Endometrium (tissue), 2 donors: ENCODE results near the gene FAM120B.
"Not testable (repeated sequence)": the region's sequence is repeated elsewhere in the genome, so short reads cannot be mapped to it uniquely, and the experiment has no call there.

ENCODE experiments used
- FAIRE-seq: peaks from 2 replicates; lab custom pipeline; 2012; peaks lifted over from hg19 to GRCh38; lab: Jason Lieb, UNC
- donor health status: control.
- donor health status: control.

The FAM120B gene

DNA sequence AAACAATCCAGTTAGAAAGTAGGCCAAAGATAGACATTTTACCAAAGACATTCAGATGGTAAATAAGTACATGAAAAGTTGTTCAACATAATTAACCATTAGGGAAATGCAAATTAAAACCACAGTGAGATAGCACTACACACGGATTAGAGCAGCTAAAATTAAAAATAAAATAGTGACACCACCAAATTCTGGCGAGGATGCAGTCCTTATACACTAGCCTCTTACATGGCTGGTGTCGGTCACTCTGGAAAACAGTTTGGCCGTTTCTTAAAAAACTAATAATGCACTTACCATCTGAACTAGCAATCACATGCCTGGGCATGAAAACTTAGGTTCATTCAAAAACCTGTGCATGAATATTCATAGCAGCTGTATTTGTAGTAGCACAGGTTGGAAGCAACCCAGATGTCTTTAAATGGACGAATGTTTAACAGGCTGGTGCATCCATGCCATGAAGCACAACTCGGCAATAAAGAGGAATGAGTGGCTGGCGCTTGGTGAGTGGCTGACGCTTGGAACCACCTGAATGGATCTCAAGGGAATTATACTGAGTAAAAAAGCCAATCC lies 77.0 kb downstream of the FAM120B start:
- no peak for FAIRE-seq

DNA sequence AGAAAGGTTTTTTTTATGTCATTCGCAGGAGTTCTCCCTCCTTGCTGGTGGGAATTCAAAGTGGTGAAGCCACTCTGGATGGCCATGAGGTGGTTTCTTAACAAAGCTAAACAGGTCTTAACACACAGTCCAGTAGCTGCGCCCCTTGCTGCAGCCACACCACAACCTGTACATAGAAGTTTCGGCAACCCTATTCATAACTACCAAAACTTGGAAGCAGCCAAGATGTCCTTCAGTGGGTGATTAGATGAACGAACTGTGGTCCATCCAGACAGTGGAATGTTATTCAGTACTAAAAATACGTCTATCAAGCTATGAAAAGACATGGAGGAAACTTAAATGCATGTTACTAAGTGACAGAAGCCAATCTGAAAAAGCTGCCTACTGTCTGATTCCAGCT lies 78.9 kb downstream of the FAM120B start:
- FAIRE-seq = no peak

GRCh38 chr6:170388113-170388512 lies 81.6 kb downstream of the FAM120B start:
- FAIRE-seq = no peak

GRCh38 chr6:170393033-170393432 lies 86.5 kb downstream of the FAM120B start:
- no peak for FAIRE-seq

GRCh38 chr6:170393807-170394399 lies 87.3 kb downstream of the FAM120B start:
- FAIRE-seq = no peak

- no peak for FAIRE-seq
These were observed 88.4 kb downstream of the FAM120B start for GRCh38 chr6:170394980-170395379.

- peak; percentile 81 for FAIRE-seq
These were observed 92.3 kb downstream of the FAM120B start for GRCh38 chr6:170398743-170399369.

- peak; percentile 72 for FAIRE-seq
These were observed 93.5 kb downstream of the FAM120B start for GRCh38 chr6:170399955-170400558.

DNA sequence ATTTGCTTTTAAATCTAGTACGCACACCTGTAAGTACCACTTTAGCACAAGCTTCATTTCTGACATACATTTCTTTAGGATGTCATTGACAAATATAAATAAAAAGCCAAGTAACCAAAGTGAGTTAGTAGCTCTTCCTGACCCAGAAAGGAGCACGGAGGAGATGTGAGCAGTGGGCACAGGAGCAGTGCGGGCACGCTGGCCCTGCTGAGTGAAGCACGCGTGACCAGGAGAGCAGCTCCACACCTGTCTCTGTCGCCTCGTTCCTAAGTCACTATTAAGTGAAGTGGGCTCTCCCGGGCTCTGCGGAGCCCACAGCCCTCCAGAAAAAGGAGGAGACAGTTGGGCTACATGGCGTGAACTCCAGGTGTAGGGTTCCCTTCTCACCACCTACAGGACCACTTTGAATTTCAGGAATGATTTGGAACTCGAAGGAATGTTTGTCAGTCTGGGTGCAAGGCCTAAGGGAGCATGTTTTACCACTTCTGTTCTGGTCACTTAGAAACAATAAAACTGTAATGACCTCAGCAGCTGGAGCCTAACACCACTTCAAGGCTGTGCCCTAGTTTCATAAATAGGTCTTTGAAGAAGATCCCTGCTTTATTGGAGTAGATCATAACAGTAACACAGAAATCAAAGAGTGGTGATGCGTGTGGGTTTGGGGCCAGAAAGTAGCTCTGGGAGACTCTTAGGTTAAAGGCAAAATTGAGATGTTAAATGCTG lies 95.9 kb downstream of the FAM120B start:
- FAIRE-seq = no peak

- FAIRE-seq = no peak
These were observed 96.9 kb downstream of the FAM120B start for GRCh38 chr6:170403451-170403850.

DNA sequence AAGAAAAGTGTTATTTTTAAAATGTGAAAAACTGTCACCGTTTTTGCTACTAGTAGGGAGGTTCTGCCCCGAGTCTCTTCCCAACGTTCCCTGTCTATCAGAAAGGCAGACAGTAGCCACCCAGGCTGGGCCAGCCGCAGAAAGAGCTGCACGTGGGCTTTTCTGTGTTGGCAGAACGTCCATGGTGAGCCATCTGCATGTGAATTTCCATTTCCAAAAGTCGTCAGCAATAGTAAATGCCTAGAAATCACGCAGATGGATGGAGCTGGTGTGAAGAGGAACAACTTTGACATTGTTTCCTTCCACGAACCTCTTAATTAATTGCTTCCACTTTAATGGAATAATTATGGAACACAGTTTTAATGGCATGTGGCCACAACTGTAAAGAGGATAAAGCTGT lies 97.5 kb downstream of the FAM120B start:
- no peak for FAIRE-seq

DNA sequence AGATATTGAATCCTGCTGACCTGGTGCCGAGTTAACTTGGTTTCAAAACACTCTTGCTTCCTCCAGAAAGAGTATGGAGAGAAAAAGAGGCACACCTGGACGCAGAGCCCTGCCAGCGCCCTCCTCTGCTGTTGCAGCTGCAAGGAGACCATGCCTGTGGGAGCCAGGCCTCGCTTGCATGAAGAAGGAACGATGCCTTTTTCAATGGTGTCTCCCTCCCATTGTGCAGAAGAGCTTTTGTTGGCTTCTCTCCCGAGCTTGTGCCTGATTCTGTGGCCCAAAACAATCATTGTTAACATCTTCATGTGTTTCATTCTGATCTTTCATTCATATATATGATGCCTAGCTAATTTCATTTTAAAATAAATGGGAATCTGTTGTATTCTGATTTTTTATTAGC lies 98.1 kb downstream of the FAM120B start:
- no peak for FAIRE-seq

DNA sequence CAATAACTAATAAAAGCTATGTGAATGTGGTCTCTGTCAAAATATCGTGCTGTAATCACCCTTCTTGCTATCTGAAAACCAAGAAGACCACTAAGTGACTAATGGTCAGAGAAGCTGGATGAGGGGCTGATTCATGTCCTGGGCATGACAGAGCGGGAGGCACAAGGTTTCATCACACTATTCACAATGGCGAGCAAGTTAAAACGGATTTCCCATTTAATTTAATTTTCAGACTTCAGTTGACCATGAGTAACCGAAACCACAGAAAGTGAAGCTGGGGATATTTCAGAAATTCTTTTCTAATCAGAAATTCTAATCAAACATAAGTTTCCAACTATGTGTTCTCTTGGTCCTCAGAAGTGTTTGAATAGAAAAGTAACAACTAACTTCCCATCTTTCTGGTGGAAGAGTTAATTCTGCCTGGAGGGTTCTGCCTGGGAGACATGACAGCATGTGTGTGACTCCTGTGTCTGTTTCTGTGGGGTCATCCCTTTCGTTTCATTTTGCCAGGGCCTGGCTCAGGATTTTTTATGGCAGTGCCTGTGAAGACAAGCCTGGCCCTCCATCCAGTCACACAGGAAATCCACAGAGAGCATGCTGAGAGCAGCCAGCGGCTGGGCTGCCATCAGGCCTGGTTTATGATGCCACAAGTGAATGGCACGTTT lies 98.9 kb downstream of the FAM120B start:
- no peak for FAIRE-seq

- no peak for FAIRE-seq
These were observed 100.6 kb downstream of the FAM120B start for GRCh38 chr6:170407200-170407599.

DNA sequence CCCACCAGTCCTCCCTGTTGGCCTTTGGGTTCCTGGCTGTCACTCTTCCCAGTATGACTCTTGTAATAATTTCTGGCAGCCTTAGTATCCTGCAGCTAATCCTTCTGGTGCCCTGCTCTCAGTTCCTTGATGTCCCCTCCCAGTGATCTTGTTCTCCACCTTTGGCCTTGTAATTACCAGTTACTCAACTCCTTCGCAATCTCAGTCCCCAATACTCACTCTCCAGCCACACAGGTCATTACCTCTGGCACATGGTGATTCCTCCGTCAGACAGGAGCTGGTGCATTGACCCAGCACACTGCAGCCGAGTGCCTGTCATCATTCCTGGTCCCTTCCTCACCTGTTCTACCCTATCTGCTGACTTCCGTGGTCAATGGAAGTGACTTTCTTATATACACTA lies 101.4 kb downstream of the FAM120B start:
- FAIRE-seq = no peak

DNA sequence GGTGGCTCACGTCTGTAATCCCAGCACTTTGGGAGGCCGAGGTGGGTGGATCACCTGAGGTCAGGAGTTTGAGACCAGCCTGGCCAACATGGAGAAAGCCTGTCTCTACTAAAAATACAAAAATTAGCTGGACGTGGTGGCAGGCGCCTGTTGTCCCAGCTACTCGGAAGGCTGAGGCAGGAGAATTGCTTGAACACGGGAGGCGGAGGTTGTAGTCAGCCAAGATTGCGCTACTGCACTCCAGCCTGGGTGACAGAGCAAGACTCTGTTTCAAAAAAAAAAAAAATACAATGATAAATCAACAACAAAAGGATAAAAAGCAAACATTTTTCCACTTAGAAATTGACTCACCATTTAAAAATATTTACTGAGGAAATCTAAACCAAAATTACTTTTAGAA lies 103.2 kb downstream of the FAM120B start:
- not testable (repeated sequence) for FAIRE-seq

DNA sequence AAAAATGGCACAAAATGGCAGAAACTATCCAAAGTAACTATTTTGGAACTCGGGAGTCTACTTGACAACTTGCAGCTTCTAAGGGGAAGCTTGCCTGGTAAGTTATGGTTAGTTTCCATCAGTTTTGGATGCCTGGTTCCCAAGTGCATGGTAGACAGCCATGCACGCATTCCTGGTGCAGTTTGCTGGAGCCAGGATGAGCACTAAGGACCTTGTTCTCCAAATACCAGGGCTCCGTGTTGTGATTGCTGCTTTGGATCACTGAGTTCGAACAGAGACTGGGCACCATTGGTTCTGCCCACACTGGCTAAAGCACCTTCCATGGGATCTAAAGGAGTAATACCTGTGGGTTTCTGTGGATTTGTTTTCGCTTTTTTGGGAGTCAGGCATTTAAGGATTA lies 103.7 kb downstream of the FAM120B start:
- FAIRE-seq = no peak

DNA sequence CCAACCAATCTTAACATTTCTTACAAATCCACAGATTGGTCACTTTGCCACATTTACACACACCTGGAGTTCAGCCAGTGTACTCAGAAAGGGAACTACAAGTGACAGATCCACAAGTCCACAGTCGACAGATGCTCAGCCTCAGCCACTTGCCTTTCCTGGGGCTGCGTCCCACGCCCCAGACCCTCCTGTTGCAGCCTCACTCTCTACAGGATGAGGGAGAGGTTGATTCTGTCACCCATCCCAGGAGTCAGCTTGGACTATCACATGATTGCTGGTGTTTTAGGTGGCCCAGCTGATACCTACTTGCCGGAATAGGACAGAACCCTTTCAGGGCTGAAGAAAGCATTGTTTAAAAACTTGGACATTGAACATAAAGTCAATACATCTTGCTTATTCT lies 108.8 kb downstream of the FAM120B start:
- FAIRE-seq = no peak

DNA sequence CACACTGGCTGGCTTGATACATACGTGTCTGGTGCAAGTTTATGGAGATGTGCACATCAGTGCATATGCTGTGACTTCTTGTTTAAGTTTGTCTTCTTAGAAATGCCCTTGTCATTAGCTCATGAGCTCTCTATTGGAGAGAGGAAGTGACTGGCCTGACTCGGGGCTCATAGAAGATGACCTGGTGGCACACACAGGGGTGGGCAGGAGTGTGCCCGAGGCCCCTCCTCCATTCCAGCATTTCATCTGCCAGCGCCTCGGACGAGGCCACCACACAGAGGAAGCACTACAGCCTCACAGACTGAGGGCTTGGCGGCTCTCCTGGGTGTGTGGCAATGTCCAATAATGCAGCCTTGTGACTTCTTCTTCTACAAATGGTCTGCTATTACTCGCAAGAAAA lies 109.7 kb downstream of the FAM120B start:
- FAIRE-seq = no peak

DNA sequence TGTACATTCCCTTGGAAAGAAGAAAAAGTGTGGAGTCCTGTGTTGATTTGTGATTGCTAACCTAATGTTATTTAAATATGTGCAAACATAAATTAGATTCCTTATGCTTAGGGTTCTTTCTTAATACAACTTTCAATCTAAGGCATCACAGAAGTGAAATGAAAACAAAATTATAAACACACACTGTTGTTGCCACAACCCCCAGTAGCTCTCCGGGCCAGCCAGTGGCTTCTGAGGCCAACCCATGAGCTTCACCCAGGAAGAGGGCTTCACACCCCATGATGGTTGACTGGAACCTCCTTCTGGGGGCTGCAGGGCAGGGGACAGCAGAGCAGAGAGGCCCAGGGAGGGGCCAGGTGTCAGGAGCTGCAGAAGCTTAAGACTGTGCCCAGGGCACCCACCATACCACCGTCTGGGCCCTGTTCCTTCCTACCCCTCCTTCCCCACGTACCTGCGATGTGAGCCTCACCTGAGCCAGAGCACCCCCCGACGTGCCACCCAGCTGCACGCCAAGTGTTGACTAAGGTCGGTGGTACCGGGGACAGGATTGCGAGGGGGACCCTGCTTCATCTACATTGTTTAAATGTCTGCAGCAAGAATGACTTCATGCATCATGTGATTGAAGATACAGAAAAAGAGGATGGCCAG lies 110.5 kb downstream of the FAM120B start:
- no peak for FAIRE-seq

DNA sequence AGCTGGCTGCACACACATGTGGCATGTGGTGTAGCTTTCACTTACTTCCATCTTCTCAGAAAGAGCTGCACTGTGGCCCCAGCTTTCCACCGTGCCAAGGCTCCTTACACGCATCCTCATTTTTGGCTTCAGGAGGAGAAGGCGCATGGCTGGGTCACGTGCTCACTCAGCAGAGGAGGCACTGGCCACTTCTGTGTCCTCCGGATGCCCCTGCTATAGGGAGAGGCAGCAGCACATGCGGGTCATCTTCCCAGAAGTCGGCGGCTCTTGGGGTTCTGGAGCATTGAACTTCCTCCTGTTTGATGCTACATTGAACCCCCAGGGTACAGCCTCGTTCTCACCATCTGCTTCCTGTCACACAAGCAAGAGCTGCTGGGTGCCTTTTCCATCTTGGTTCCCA lies 111.3 kb downstream of the FAM120B start:
- no peak for FAIRE-seq

DNA sequence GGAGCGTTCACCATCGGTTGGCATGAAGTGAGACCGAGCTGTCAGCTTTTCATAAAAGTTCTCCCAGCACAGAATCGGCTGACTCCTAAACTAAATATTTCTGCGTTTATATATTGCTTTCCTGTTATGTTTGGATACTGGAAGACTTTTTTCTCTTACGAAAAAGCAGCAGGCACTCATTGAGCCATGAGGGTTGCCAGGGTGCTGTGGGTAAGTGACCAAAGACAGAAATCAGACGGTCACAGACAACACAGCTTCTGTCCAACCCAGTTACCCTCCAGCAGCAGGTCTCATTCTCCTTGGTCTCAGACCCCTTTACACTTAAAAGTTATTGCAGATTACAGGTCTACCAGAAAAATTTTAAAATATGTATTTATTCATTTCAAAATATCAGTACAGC lies 113.7 kb downstream of the FAM120B start:
- no peak for FAIRE-seq
